GM13977 (cell line): Measurements from ENCODE around the gene C1QC.
A peak's percentile ranks its signal among the peaks of the same experiment; 100 is the strongest.
"Not testable (repeated sequence)": the region's sequence is repeated elsewhere in the genome, so short reads cannot be mapped to it uniquely, and the experiment has no call there.

Experiments
- DNase-seq: peaks from one replicate; pipeline ENCODE4 v3.0.0; 2012; ENCODE audit warnings: low spot score
- in situ Hi-C: fragments of 300-500 bp; cut with MboI; formaldehyde crosslinking; loops from one replicate; pipeline ENCODE4 v1.12.0; 2022; ENCODE audit warnings: low sequenced_read_pairs, low pct_unique_long_range_greater_than_20kb, mixed read lengths, inconsistent platforms; ENCODE audit not compliant: unreplicated experiment
- TF ChIP-seq, protein P1 (sequence below): IDR thresholded peaks from 2 replicates; pipeline ENCODE4 v1.5.1; 2012; ENCODE audit warnings: mild to moderate bottlenecking, control low read depth; ENCODE audit not compliant: insufficient read depth; ENCODE audit errors: extremely low read depth, missing control alignments

Gene C1QC

DNA sequence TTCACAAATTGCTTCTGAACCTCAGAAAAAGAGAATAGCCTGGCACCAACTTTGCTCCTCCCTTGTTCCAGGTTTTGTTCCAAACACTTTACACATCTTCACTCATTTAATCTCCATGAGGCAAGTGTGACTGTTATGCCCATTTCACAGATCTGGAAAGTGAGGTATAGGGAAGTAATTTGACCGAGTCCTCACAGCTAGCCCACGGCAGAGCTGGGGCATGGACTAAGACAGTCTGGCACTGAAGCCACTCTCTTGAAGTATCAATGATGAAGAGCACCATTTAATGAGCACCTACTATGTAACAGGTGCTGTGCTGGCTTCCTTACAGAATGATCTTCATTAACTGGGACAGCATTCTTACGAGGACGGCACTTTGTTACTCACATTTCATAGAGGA lies 28.6 kb downstream of the C1QC start:
- in situ Hi-C loops, result no loop called here
- TF ChIP-seq, protein P1, sequence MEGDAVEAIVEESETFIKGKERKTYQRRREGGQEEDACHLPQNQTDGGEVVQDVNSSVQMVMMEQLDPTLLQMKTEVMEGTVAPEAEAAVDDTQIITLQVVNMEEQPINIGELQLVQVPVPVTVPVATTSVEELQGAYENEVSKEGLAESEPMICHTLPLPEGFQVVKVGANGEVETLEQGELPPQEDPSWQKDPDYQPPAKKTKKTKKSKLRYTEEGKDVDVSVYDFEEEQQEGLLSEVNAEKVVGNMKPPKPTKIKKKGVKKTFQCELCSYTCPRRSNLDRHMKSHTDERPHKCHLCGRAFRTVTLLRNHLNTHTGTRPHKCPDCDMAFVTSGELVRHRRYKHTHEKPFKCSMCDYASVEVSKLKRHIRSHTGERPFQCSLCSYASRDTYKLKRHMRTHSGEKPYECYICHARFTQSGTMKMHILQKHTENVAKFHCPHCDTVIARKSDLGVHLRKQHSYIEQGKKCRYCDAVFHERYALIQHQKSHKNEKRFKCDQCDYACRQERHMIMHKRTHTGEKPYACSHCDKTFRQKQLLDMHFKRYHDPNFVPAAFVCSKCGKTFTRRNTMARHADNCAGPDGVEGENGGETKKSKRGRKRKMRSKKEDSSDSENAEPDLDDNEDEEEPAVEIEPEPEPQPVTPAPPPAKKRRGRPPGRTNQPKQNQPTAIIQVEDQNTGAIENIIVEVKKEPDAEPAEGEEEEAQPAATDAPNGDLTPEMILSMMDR, result no peak
- DNase-seq, result no peak

DNA sequence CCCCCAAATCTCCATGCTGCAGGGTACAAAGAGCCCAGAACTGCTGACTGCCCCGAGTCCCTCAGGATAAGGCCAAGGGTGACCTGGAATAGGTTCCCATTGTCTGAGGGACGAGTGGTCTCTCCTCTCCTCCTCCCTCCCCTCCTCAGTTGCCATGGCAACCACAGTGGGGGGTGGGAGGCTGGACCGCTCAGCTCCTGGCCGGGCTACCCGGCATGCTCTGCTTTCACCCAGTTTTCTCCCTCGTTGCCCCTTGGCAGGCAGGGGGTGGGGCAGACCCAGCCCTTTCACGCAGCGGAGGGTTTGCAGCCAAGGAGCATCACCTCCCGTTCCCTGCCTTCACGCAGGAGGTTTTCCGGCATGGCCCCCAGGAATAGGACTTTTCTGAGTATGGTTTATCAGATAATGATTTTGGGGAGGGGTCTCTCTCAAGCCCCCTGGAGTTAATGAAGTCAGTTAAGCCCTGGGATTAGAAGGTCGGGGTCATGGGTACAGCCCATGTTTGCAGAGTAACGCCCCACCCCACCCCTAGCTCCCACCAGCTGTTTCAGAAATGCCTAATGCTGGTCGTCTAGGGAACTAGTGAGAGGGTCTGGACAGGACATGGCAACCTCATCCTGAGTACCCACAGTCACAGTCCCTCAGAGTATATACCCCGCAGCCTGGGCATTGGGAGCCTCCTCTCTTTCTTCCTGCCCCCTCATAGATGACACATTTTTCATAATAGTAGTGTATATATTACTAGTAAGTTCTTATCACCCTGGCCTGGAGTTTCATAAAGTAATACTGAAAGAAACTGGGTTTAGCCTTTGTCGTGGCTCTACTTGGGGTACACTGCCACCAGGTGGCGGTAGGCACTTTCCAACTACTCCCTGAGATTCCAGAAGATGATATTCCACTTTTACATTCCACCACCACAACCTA lies 30.3 kb downstream of the C1QC start:
- TF ChIP-seq, protein P1, result peak; percentile 67
- peak; percentile 67 for DNase-seq
- in situ Hi-C loops, result no loop called here

DNA sequence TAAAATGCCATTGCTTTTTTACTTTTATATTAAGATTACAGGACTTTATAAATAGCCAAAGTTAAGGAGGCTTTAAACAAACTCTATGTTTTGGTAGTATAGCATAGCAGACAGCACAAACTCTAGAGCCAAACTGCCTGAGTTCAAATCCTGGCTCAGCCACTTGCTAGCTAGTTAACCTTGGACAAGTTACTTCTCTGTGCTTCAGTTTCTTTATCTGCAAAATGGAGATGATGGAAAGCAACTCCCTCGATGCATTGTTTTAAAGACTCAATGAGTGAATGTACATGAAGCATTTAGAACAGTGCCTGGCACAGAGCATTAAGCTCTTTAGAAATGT lies 30.9 kb downstream of the C1QC start:
- in situ Hi-C loops, result no loop called here
- TF ChIP-seq, protein P1, result no peak
- no peak for DNase-seq

DNA sequence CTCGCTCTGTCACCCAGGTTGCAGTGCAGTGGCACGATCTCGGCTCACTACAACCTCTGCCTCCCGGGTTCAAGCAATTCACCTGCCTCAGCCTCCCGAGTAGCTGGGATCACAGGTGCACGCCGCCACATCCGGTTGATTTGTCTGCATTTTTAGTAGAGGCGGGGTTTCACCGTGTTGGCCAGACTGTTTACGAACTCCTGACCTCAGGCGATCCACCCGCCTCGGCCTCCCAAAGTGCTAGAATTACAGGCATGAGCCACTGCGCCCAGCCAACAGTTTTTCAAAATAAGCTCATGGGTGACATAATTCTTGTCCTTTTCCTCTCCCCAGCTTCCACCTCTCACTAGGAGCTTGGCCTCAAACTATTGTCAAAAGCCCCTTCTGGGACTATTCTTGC lies 32.7 kb downstream of the C1QC start:
- DNase-seq, in situ Hi-C loops: not testable (repeated sequence)

DNA sequence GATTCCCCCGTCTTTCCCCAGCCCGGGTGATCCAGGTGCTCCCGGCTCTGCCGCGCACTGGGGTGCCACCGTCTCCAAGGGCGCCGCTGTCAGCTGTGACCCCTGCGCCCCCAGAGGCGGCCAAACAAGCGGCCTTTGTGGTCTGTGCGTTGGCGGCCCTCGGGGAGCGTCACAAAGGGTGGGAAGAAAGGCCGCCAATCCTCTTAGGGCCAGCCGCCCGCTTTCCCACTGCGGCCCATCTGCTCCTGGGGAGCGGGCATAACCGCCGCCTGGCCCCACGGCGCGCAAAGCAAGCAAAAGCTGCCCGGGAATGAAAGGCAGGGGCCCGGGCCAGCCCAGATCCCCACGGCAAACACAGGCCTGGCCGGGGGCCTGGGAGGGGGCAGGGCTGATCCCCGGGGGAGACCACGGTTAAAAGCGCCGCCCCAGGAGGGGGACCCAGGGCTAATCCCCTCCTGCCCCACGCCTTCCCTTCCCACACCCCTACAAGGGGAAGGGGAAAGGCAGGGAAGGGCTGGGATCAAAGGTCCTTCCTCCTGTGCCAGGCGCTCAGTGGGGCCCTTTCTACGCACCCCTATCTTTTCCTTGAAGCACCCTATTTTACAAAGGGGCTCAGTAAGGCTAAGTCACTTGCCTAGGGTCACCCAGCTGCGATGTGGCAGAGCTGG lies 33.6 kb downstream of the C1QC start:
- in situ Hi-C loops, result no loop called here
- no peak for DNase-seq
- TF ChIP-seq, protein P1, result no peak

DNA sequence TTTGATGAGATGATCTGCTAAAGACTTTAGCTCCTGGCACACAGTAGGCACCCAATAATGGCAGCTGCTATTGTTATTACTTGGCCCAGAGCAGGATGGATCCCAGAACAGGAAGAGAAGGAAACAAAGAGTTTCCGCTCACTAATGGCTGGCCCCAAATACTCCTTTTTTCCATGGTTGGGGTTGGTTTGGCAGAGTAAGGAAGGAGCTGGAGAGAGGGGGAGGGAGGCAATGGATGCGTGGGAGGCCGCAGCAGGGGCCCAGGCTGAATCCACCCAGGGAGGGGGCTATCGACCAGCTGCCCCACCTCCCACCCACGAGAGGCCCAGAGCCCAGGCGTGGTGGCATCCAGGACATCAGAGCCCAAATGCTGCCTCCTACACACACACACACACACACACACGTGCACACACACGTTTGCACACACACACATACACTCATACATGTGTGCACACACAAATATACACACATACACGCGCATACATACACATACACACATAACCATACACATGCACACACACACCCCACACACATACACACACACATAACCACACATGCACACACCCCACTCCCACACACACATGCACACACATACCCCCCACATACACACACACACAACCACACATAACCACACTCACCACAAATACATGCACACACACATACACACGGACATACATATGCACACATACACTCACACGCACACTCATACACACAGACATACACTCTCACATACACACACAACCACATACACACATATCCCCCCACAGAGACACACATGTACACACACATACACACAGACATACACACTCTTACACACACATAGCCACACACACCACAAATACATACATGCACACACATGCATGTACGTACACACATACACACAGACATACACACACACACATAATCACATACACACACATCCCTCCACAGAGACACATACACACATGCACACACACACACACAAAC lies 34.8 kb downstream of the C1QC start:
- in situ Hi-C loops, result no loop called here
- TF ChIP-seq, protein P1, result no peak
- DNase-seq, result no peak
